Hematopoietic multipotent progenitor cell (in vitro differentiated cells): ENCODE results near the gene ANKRD53. TPM values are rescaled to one million over a fixed set of nuclear protein-coding genes. Genes with fewer than 3 reads are reported as not detected.
A peak's percentile ranks its signal among the peaks of the same experiment; 100 is the strongest.
"Not testable (repeated sequence)": the region's sequence is repeated elsewhere in the genome, so short reads cannot be mapped to it uniquely, and the experiment has no call there.

Experiments
- DNase-seq, 3 donors: peaks; one replicate each; pipeline ENCODE4 v3.0.0-alpha.2; 2011 to 2015; ENCODE audit warnings: low read depth in 2 of 3, low spot score in 2 of 3
- small RNA-seq: library from RNA; depleted of rRNA; stranded (forward); fragments of <200 nt; gene quantifications from one replicate; pipeline ENCODE3, GENCODE V24; 2012
- total RNA-seq: library from RNA; depleted of rRNA; stranded (reverse); fragments of >200 nt; gene quantifications from one replicate; pipeline ENCODE4 v1.2.3, GENCODE V29; 2012

Gene ANKRD53
- total RNA-seq, 1 donor: 1.9 TPM

- no peak for DNase-seq
These were observed 25.7 kb downstream of the ANKRD53 start for GRCh38 chr2:71003966-71004755.

- no peak for DNase-seq
These were observed 26.4 kb downstream of the ANKRD53 start for GRCh38 chr2:71004857-71005256.

GRCh38 chr2:71005271-71006202 is 27.1 kb downstream of the ANKRD53 start:
- DNase-seq: no peak

GRCh38 chr2:71006323-71006722 is 27.9 kb downstream of the ANKRD53 start:
- DNase-seq: no peak

GRCh38 chr2:71006955-71007799 is 28.7 kb downstream of the ANKRD53 start:
- DNase-seq: no peak

GRCh38 chr2:71008342-71008741 is 29.9 kb downstream of the ANKRD53 start:
- no peak for DNase-seq

- not testable (repeated sequence) for DNase-seq
These were observed 33.4 kb downstream of the ANKRD53 start for GRCh38 chr2:71011786-71012185.

GRCh38 chr2:71018625-71019024 is 40.2 kb downstream of the ANKRD53 start:
- no peak for DNase-seq

GRCh38 chr2:71019989-71020388 is 41.6 kb downstream of the ANKRD53 start:
- not testable (repeated sequence) for DNase-seq

GRCh38 chr2:71021394-71021793 is 43.0 kb downstream of the ANKRD53 start:
- not testable (repeated sequence) for DNase-seq

- DNase-seq: peak in 1 of 3 donors; percentile 29
These were observed 45.3 kb downstream of the ANKRD53 start for GRCh38 chr2:71023553-71024243.

Small RNA genes within 50 kb of the gene (small RNA-seq; reads per million reads assigned to genes)
- gene RN7SL160P: not detected

Other genes with a start within 250 kb of the ANKRD53 start
- 4.3 TPM for gene ADD2, start 210.4 kb upstream of the ANKRD53 start, total RNA-seq
- gene FIGLA, start 188.0 kb upstream of the ANKRD53 start, total RNA-seq: not detected
- gene CLEC4F, start 158.0 kb upstream of the ANKRD53 start, total RNA-seq: not detected
- gene CD207, start 142.8 kb upstream of the ANKRD53 start, total RNA-seq: not detected
- gene VAX2, start 78.1 kb upstream of the ANKRD53 start, total RNA-seq: not detected
- not detected for gene ATP6V1B1, start 42.7 kb upstream of the ANKRD53 start, total RNA-seq
- gene TEX261, start 16.2 kb downstream of the ANKRD53 start, total RNA-seq: 18.9 TPM
- 58.7 TPM for gene NAGK, start 90.0 kb downstream of the ANKRD53 start, total RNA-seq
- 8.6 TPM for gene MCEE, start 151.6 kb downstream of the ANKRD53 start, total RNA-seq
- 3.5 TPM for gene MPHOSPH10, start 152.0 kb downstream of the ANKRD53 start, total RNA-seq
- gene PAIP2B, start 248.5 kb downstream of the ANKRD53 start, total RNA-seq: 2.4 TPM